ENCODE measurements around the gene MYO1H. TPM values are rescaled to one million over a fixed set of nuclear protein-coding genes. Genes with fewer than 3 reads are reported as not detected.

The MYO1H gene
- total RNA-seq, 4 donors from 2014 or later: not detected

- Histone ChIP-seq H3K27me3 (no peaks in the 10 kb centered on the region), H3K4me3 (no peak overlapping the region), H3K9me3 (no peaks in the 10 kb centered on the region), H3K27ac (peak overlapping the region; percentile 91 to 97 (median 94)), H3K36me3 (peaks cover 0 to 44% (median 22%) of the 10 kb centered on the region in 4 donors), H3K4me1 (peaks cover 20 to 50% (median 34%) of the 10 kb centered on the region in 4 donors)
- no peak for TF ChIP-seq POLR2A (IDR thresholded peaks at IDR 0.05)
- TF ChIP-seq EP300 (IDR thresholded peaks at IDR 0.05; ENCODE audit: low read depth): no peak
- TF ChIP-seq, protein P1, sequence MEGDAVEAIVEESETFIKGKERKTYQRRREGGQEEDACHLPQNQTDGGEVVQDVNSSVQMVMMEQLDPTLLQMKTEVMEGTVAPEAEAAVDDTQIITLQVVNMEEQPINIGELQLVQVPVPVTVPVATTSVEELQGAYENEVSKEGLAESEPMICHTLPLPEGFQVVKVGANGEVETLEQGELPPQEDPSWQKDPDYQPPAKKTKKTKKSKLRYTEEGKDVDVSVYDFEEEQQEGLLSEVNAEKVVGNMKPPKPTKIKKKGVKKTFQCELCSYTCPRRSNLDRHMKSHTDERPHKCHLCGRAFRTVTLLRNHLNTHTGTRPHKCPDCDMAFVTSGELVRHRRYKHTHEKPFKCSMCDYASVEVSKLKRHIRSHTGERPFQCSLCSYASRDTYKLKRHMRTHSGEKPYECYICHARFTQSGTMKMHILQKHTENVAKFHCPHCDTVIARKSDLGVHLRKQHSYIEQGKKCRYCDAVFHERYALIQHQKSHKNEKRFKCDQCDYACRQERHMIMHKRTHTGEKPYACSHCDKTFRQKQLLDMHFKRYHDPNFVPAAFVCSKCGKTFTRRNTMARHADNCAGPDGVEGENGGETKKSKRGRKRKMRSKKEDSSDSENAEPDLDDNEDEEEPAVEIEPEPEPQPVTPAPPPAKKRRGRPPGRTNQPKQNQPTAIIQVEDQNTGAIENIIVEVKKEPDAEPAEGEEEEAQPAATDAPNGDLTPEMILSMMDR (IDR thresholded peaks at IDR 0.05): no peak
- TF ChIP-seq POLR2AphosphoS5 (IDR thresholded peaks at IDR 0.05): no peak
- no peak for DNase-seq
- intact Hi-C loops (cut with DNase I; ENCODE audit: low total_unique reads) (no loop called here), in situ Hi-C loops (cut with MboI; ENCODE audit: low pct_ligation_motif_present in 1 of 4, low pct_unique_long_range_greater_than_20kb in 1 of 4, low sequenced_read_pairs in 3 of 4) (no loop called here)
- WGBS, 2 donors (ENCODE audit: low coverage in 1 of 2): 75 to 96% methylated on average over 1 of the region's 1 CpG
These were observed 108.0 kb downstream of the MYO1H start for GRCh38 chr12:109455706-109456105.

- TF ChIP-seq POLR2AphosphoS5 (IDR thresholded peaks at IDR 0.05): no peak
- no peak for TF ChIP-seq POLR2A (IDR thresholded peaks at IDR 0.05)
- TF ChIP-seq, protein P1 (IDR thresholded peaks at IDR 0.05): no peak
- TF ChIP-seq EP300 (IDR thresholded peaks at IDR 0.05; ENCODE audit: low read depth): no peak
- peaks cover 0 to 43% (median 20%) of the 10 kb centered on the region in 4 donors for H3K36me3 ChIP-seq
- intact Hi-C loops (cut with DNase I; ENCODE audit: low total_unique reads) (no loop called here), in situ Hi-C loops (cut with MboI; ENCODE audit: low pct_ligation_motif_present in 1 of 4, low pct_unique_long_range_greater_than_20kb in 1 of 4, low sequenced_read_pairs in 3 of 4) (no loop called here)
- peaks cover 38 to 57% (median 48%) of the 10 kb centered on the region in 4 donors for H3K4me1 ChIP-seq
- no peaks in the 10 kb centered on the region for H3K9me3 ChIP-seq
- no peak overlapping the region for H3K4me3 ChIP-seq
- DNase-seq: no peak
- H3K27ac ChIP-seq: peak overlapping the region; percentile 91 to 97 (median 94)
- H3K27me3 ChIP-seq: no peaks in the 10 kb centered on the region
- 56 to 79% methylated on average over 2 to 4 of the region's 4 CpGs for WGBS, 2 donors (ENCODE audit: low coverage in 1 of 2)
These were observed 110.4 kb downstream of the MYO1H start for GRCh38 chr12:109458086-109458485.

GRCh38 chr12:109458771-109459208 lies 111.1 kb downstream of the MYO1H start:
- WGBS, 2 donors (ENCODE audit: low coverage in 1 of 2): 72 to 80% methylated on average over 4 to 6 of the region's 6 CpGs
- in situ Hi-C loops (cut with MboI; ENCODE audit: low pct_ligation_motif_present in 1 of 4, low pct_unique_long_range_greater_than_20kb in 1 of 4, low sequenced_read_pairs in 3 of 4) (no loop called here), intact Hi-C loops (cut with DNase I; ENCODE audit: low total_unique reads) (no loop called here)
- Histone ChIP-seq H3K27ac (peak overlapping the region; percentile 91 to 97 (median 94)), H3K36me3 (peaks cover 0 to 36% (median 20%) of the 10 kb centered on the region in 4 donors), H3K27me3 (no peaks in the 10 kb centered on the region), H3K9me3 (no peaks in the 10 kb centered on the region), H3K4me3 (no peak overlapping the region), H3K4me1 (peaks cover 44 to 64% (median 54%) of the 10 kb centered on the region in 4 donors)
- TF ChIP-seq EP300 (IDR thresholded peaks at IDR 0.05; ENCODE audit: low read depth): no peak
- TF ChIP-seq POLR2AphosphoS5 (IDR thresholded peaks at IDR 0.05): no peak
- TF ChIP-seq POLR2A (IDR thresholded peaks at IDR 0.05): no peak
- TF ChIP-seq, protein P1 (IDR thresholded peaks at IDR 0.05): no peak
- no peak for DNase-seq

- Histone ChIP-seq H3K4me1 (peaks cover 48 to 68% (median 59%) of the 10 kb centered on the region in 4 donors), H3K27me3 (no peaks in the 10 kb centered on the region), H3K4me3 (no peak overlapping the region), H3K36me3 (peaks cover 0 to 32% (median 18%) of the 10 kb centered on the region in 4 donors), H3K27ac (peak overlapping the region; percentile 91 to 97 (median 94)), H3K9me3 (no peaks in the 10 kb centered on the region)
- WGBS, 2 donors (ENCODE audit: low coverage in 1 of 2): 56 to 72% methylated on average over 6 of the region's 6 CpGs
- in situ Hi-C loops (cut with MboI; ENCODE audit: low pct_ligation_motif_present in 1 of 4, low pct_unique_long_range_greater_than_20kb in 1 of 4, low sequenced_read_pairs in 3 of 4) (no loop called here), intact Hi-C loops (cut with DNase I; ENCODE audit: low total_unique reads) (no loop called here)
- DNase-seq: no peak
- TF ChIP-seq POLR2A (IDR thresholded peaks at IDR 0.05) (no peak), EP300 (IDR thresholded peaks at IDR 0.05; ENCODE audit: low read depth) (no peak), POLR2AphosphoS5 (IDR thresholded peaks at IDR 0.05) (no peak)
- TF ChIP-seq, protein P1 (IDR thresholded peaks at IDR 0.05): no peak
These were observed 111.5 kb downstream of the MYO1H start for GRCh38 chr12:109459247-109459646.
